ENCODE measurements around the gene ERVK3-1.
"Not testable (repeated sequence)": the region's sequence is repeated elsewhere in the genome, so short reads cannot be mapped to it uniquely, and the experiment has no call there.

The ERVK3-1 gene

GRCh38 chr19:58304748-58305064 lies 471 bp upstream of the ERVK3-1 start:
- DNase-seq (ENCODE audit: low read depth): no peak

DNA sequence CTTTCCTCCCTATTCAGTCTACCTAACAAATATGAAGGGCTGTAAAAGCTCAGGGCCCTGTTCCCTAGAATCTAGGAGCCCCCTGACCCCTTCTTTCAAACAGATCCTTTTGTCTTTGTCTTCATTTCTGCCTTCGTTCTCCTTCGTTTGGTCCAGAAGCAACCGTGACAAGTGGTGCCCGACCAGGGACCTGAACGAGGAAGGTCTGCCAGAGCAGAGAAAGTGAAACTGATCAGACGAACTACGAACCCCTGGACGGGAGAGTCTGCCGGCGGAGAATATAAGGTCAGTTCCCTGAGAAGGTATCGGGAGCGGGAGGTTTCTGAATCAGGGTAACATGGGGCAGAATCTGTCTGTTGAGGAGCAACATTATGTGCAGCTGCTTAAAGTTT lies 751 bp downstream of the ERVK3-1 start:
- DNase-seq (ENCODE audit: low read depth): no peak

GRCh38 chr19:58307736-58308135 lies 2.6 kb downstream of the ERVK3-1 start:
- no peak for DNase-seq (ENCODE audit: low read depth)

- DNase-seq (ENCODE audit: low read depth): not testable (repeated sequence)
These were observed 5.5 kb downstream of the ERVK3-1 start for GRCh38 chr19:58310685-58311084.

- DNase-seq (ENCODE audit: low read depth): no peak
These were observed 6.2 kb downstream of the ERVK3-1 start for GRCh38 chr19:58311345-58311865.

- DNase-seq (ENCODE audit: low read depth): no peak
These were observed 10.4 kb downstream of the ERVK3-1 start for GRCh38 chr19:58315580-58315979.

DNA sequence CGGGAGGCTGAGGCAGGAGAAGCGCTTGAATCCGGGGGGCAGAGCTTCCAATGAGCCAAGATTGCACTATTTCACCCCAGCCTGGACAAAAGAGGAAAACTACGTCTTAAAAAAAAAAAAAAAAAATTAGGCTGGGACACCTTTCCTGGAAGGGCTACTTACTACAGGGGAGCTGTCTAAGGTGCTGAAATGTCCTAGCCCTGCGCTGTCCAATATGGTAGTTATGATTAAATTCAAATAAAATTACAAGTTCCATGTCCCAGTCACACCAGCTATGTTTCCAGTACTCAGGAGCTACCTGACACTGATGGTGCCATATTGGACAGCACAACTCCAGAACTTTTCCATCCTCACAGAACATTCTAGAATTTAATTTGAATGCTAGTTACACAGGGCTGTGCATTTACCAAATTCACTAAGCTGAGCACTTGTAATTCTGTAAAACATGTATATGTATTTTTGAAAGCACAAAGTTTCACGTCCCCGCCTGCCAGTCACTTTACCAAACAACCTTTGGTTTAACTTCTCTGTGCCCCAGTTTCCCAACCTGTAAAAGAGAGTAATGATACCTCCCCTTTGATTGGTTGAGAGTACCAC lies 12.4 kb downstream of the ERVK3-1 start:
- DNase-seq (ENCODE audit: low read depth): no peak

DNA sequence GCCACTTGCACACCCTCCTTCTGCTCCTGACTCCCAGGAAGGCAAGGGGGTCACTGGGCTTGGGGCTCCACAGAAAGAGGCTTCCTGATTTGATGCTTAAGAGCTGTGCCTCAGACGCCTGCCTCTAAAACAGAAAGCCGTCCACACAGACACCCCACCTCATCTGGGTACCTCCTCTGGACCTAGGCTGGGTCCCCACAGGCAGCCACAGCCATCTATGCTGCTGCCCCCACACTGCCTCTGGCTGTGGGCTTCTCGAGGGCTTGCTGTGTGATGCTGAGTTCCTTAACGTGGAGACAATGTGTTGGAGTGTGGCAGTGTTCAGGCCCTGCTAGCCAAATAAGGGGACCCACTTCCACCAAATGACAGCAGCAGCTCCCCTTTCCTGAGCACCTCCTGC lies 13.1 kb downstream of the ERVK3-1 start:
- DNase-seq (ENCODE audit: low read depth): no peak

DNA sequence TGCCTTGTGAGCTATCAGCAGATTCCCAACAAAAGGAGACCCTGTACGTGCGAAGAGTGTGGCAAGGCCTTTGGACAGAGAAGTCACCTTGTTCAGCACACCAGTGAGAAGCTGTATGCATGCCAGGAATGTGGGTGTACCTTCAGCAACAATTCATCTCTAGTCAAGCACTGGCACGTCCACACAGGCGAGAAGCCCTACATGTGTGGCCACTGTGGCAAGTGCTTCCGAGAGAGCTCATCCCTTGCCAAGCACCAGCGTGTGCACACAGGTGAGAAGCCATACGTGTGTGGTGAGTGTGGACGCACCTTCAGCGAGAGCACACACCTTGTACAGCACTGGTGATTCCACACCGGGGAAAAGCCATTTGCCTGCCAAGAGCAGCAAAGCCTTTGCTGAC lies 14.1 kb downstream of the ERVK3-1 start:
- no peak for DNase-seq (ENCODE audit: low read depth)

DNA sequence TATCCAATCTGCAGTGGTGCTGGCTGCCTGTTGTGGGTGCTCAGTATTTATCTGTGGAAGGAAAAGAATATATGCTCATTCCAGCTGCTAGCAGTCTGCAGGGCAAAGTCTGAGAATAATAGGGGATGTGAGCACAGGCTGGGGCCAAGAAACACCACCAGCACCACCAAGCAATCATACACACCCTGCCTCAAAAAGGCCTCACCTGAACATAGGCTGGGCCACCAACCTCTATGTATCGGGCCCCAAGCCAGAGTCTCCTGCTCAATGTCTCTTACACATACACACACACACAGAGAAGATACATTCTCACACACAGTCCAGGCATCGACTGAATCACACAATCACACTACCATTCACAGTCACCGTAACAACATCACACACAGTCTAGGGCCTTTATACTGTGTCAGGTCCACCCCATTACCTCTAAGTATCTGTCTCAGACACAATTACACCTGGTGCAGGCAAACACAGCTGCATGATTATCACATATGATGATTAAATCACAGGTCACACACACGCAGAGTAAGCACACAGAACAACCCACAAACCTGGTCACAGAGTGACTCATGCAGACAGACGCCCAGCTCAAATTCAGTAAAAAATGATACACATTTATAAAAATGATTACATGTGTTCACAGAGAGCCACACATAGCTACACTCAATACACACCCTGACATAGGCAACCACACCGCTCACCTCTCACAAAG lies 20.3 kb downstream of the ERVK3-1 start:
- DNase-seq (ENCODE audit: low read depth): no peak

GRCh38 chr19:58326501-58326913 lies 21.3 kb downstream of the ERVK3-1 start:
- DNase-seq (ENCODE audit: low read depth): no peak

DNA sequence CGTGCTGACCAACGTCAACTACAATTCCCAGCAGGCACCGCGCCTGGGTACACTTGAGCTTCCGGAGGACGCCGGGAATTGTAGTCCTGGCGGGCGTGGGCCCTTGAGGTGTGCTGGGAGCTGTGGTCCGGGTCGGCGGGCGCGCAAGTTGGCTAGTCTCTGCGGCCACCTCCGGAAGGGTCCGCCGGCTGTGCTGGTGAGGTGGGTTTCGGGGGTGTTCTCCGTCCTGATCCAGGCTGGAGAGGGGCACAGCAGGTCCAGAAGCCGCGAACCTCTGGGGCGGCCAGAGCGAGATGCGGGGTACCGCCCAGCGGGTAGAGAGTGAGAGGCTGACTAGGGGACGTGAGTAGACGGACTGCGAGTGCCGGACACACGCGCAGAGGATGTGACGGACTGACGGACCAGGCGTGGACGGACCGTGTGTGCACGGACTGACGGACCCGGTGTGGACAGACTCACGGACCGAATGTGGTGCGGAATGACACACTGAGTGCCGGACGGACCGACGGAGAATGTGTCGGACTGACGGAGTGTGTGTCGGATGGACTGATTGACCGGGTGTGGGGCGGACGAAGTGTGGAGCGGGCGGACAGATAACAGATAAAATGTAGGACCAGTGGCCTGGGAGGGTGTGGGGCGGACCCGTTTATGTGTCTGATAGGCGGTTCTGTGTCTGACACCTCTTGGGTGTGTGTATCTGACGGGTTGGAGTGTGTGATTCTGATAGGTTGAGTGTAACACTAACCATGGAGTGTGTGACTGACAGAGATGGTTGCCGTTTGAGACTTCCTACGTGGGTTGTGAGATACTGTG lies 21.9 kb downstream of the ERVK3-1 start, which contains the start of gene ZSCAN22:
Gene ZSCAN22, plus strand, starts transcription at position 81 of the 813 bp plus-strand sequence. CDS start 7,809 bp downstream, outside the sequence.
- peak; percentile 84 for DNase-seq (ENCODE audit: low read depth)

- no peak for DNase-seq (ENCODE audit: low read depth)
These were observed 23.8 kb downstream of the ERVK3-1 start for GRCh38 chr19:58328999-58329398.

DNA sequence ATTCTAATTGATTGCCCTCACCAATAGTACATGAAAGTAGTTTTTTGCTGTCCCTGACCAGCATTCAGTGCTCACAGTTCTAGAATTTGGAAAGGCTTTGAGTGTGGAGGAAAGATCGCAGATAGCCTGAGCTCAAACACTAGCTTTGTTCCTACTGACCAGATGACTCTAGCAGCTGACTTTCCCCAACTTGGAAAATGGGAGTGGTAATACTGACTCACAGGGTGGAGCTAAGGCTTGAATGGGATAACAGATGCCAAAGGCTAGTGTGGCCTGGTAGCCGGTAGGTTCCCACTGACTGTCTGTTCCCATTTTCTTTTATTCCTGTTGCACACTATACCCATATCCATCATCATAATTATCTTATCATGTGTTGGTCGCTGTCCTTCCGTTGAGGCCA lies 25.3 kb downstream of the ERVK3-1 start:
- DNase-seq (ENCODE audit: low read depth): no peak

DNA sequence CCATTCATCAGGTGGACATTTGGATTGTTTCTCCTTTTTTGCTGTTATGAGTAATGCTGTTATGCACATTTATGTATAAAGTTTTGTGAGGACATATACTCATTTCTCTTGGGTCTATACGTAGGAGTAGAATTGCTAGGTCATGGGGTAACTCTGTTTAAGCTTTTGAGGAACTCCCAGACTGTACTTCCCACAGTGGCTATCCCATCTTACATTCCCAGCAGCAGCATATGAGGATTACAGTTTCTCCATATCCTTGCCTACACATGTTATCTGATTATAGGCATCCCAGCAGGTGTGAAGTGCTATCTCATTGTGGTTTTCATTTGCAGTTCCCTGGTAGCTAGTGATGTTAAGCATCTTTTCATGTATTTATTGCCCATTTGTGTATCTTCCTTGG lies 27.5 kb downstream of the ERVK3-1 start:
- DNase-seq (ENCODE audit: low read depth): no peak

GRCh38 chr19:58334691-58335249 lies 29.6 kb downstream of the ERVK3-1 start:
- no peak for DNase-seq (ENCODE audit: low read depth)

DNA sequence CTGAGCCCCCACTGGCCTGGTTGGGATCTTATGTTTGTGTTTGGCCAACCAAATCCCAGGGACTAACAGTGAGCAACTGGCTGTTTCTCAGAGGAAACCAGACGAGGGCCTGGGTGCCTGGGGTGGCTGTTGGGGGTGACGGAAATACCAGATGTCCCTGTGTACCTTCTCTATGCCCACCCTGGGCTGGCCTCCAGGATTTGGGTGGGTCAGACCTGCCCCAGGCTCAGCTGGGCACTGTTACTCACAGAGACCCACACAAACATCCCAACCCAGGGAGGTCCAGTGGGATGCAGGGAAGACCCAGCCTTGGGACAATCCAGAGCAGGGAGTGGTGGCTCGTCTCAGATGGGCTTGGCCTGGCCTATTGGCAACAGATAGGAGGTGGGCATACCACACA lies 30.5 kb downstream of the ERVK3-1 start:
- no peak for DNase-seq (ENCODE audit: low read depth)

GRCh38 chr19:58336216-58336615 lies 31.0 kb downstream of the ERVK3-1 start:
- DNase-seq (ENCODE audit: low read depth): no peak

GRCh38 chr19:58336820-58337219 lies 31.6 kb downstream of the ERVK3-1 start:
- no peak for DNase-seq (ENCODE audit: low read depth)

DNA sequence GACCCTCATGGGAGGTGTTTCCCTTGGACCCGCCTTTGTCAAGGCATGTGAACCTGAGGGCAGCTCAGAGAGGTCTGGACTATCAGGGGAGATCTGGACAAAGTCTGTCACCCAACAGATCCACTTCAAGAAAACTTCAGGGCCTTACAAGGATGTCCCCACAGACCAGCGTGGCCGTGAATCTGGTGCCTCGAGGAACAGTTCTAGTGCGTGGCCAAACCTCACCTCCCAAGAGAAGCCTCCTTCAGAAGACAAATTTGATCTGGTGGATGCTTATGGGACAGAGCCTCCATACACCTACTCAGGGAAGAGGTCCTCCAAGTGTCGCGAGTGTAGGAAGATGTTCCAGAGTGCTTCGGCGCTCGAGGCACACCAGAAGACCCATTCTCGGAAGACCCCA lies 33.2 kb downstream of the ERVK3-1 start:
- no peak for DNase-seq (ENCODE audit: low read depth)

GRCh38 chr19:58338825-58339558 lies 33.8 kb downstream of the ERVK3-1 start:
- DNase-seq (ENCODE audit: low read depth): no peak

GRCh38 chr19:58345558-58345957 lies 40.4 kb downstream of the ERVK3-1 start:
- DNase-seq (ENCODE audit: low read depth): no peak
